ENCODE data around the gene SUGCT.
"Not testable (repeated sequence)": the region's sequence is repeated elsewhere in the genome, so short reads cannot be mapped to it uniquely, and the experiment has no call there.

GRCh38 chr7:40117199-40117598 lies 17.6 kb upstream of the SUGCT start:
- TF ChIP-seq CTCF (IDR thresholded peaks at IDR 0.05; ENCODE audit: low read length); EZH2 (optimal IDR thresholded peaks at IDR 0.05; ENCODE audit: low read depth, low read length); EZH2phosphoT487 (IDR thresholded peaks at IDR 0.05; ENCODE audit: low read length): not testable (repeated sequence)
